ENCODE results near the gene IL6ST.
"Not testable (repeated sequence)": the region's sequence is repeated elsewhere in the genome, so short reads cannot be mapped to it uniquely, and the experiment has no call there.

Gene IL6ST

GRCh38 chr5:56004874-56005273 lies 10.1 kb upstream of the IL6ST start:
- DNase-seq (ENCODE audit: low spot score) = no peak

DNA sequence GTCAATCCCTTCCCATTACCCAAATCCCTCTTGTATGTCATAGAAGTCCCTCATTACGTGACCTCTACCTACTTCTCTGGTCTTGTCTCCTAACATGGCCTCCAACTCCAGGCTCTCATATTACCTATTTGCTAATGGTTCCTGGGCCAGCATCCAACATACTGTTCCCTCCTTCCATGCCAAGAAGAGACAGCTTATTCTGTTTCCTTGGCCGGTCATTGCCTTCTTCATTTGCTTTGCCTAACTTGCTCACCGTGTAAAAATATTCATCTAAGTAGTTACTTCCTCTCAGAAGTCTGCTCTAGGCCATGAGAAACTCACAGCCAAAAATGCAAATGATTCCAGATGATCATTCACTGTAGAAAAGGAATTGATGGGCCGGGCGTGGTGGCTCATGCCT lies 8.9 kb upstream of the IL6ST start:
- no peak for DNase-seq (ENCODE audit: low spot score)

DNA sequence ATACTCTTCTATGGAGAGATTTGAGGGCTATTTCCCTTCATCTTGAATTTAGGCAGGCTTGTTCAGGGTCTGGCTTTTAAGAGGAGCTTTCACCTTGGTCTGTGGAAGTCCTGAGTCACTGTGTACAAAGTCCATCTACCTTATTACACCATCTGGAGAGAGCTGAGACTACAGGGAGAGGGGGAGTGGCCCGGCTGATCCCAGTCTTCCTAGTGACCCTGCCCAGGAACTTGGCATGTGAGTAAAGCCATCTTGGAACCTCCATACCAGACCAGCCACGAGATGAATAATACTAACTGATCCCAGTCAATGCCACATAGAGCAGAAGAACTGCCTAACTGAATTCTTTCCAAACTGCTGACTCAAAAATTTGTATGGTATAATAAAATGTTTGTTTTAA lies 8.4 kb upstream of the IL6ST start:
- DNase-seq (ENCODE audit: low spot score) = peak; percentile 71

DNA sequence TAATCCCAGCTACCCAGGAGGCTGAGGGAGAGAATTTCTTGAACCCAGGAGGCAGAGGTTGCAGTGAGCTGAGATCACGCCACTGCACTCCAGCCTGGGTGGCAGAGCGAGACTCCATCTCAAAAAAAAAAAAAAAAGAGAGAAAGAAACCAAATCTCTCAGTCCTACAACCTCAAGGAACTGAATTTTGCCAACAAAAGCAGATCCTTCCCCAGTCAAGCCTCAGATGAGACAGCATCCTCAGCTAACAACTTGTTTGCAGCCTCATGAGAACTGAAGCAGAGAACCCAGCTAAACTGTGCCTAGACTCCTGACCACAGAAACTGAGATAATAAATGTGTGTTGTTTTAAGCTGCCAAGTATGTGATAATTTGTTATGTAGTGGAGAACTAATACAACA lies 7.5 kb upstream of the IL6ST start:
- no peak for DNase-seq (ENCODE audit: low spot score)

DNA sequence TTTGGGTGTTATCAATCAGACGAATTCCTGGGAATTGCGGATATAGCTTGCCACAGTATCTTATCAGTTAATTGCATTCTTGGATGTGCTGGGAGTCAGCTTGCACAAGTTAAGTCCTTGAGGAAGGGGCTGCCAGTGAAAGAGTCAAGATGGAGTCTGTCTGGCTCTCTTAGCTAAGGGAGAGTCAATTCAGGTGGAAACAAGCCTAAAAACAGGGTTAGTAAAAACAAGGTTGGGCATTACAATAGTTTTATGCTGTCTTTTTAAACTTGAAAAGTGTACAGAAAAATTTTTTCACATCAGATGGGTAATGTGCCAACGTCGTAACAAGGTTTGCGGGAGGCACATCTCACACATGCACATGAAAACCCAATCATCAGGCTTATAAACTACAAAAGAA lies 5.5 kb upstream of the IL6ST start:
- not testable (repeated sequence) for DNase-seq (ENCODE audit: low spot score)

DNA sequence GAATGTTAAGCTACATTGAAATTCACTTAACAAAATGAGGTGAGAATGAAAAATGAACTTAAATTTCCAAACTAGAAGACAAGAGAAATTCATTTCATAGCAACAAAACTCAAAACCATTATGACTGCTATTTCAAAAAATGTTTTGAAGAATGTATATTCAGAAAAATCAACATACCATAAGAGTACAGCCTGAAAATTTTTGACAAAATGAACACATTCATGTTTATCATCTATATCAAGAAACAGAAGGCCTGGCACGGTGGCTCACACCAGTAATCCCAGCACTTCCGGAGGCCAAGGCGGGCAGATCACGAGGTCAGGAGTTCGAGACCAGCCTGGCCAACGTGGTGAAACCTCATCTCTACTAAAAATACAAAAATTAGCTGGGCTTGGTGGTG lies 4.2 kb upstream of the IL6ST start:
- DNase-seq (ENCODE audit: low spot score) = no peak

GRCh38 chr5:55997742-55998351 lies 3.1 kb upstream of the IL6ST start:
- peak; percentile 38 for DNase-seq (ENCODE audit: low spot score)

DNA sequence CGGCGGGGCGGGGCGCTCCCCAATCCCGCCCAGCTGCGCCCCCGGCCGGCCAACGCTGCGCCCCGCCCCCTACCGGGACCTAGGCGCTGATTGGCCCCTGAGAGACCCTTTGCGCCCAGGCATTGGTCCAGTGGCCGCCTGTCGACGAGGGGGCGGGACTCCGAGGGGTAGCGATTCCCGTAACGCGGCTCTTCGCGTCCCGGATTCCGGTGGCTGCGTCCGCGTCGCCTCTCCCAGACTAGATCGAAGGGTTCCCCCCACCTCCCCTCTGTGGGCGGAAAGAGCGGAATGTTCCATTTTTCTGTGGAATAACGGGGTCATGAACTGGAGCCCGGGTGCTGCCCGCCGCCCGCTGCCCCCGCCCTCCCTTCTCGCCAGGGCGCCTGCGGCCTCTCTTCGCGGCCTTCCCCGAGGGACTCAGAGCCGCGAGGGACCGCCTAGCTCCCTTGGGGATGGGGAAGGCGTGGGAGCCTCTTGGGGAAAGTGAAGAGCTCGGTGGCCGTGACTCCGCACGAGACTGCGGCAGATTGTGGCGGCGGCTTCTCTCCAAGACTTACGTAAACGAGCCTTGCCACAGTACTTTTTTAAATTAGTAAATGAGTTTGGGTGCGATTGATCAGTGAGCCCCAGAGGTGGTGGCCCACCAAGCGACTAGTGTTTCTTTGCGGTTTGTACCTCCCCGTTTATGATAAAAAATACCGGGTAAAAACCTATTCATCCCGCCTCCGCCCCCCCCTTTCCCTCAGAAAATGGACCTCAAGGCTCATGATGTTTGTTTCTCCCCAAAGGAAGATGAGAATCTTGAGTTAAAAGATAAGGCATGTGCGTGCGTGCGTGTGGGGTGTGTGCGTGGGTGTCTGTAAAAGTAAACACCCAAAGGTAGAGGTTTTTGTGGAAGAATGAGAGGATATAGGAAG lies 493 bp upstream of the IL6ST start:
- DNase-seq (ENCODE audit: low spot score) = peak; percentile 99

DNA sequence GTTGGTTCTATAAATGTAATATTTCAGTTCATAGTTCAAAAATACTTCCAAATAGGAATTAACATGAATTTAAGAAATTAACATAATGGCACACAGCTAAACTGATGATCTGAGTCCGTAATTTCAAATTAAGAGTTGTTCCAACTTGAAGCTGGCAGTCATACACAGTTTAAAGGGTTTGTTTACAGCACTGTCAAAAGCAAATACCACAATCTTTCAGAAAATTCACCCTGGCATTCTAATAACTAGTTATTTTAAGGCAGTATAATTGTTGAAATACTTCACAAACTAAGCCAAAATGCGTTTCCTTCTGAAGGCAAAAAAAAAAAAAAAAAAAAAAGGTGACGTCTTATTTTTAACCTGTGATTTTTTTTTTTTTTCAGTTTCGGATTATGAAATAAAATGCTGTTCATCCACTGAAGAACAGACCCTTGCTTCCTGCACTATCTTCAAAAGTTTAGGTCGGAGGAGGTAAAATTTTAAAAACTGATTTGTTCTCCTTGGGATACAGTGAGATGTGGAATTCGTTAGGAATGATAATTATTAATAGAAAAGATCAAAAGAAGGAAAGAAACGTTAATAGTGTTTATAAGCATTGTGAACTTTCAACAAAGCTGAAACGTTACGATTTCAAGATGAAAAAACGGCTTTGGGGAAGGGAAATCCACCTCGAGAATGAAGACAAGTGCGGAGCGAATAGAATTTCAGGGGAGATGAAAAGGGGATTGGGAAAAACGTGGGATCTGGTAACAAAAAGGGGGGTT lies 850 bp downstream of the IL6ST start:
- DNase-seq (ENCODE audit: low spot score) = no peak

DNA sequence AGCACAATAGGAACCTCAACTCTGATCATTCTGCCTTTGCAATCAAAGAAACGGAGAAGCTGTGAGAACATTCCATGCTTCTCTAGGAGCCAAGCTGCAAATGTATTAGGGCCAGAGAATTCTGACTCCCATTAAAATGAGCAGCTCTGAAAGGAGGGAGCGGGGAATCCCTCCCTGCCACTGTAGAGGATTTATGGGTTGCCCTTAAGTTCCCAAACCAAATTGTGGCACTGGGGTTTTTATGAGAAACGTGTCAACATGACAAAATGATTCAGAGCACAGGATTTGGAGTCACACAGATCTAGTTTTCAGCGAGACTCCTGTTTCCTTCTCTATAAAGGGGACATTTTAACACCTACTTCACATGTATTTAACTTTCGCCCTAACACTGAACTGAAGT lies 1.8 kb downstream of the IL6ST start:
- DNase-seq (ENCODE audit: low spot score) = no peak

GRCh38 chr5:55991768-55992486 lies 2.8 kb downstream of the IL6ST start:
- DNase-seq (ENCODE audit: low spot score) = no peak

DNA sequence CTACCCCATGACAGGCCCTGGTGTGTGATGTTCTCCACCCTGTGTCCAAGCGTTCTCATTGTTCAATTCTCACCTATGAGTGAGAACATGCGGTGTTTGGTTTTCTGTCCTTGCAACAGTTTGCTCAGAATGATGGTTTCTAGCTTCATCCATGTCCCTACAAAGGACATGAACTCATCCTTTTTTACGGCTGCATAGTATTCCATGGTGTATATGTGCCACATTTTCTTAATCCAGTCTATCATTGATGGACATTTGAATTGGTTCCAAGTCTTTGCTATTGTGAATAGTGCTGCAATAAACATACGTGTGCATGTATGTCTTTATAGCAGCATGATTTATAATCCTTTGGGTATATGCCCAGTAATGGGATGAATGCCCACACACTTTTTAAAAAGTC lies 3.9 kb downstream of the IL6ST start:
- DNase-seq (ENCODE audit: low spot score) = not testable (repeated sequence)

- no peak for DNase-seq (ENCODE audit: low spot score)
Observed at GRCh38 chr5:55989860-55990259, 4.9 kb downstream of the IL6ST start.

- DNase-seq (ENCODE audit: low spot score) = no peak
Observed at GRCh38 chr5:55988979-55989638, 5.7 kb downstream of the IL6ST start.

DNA sequence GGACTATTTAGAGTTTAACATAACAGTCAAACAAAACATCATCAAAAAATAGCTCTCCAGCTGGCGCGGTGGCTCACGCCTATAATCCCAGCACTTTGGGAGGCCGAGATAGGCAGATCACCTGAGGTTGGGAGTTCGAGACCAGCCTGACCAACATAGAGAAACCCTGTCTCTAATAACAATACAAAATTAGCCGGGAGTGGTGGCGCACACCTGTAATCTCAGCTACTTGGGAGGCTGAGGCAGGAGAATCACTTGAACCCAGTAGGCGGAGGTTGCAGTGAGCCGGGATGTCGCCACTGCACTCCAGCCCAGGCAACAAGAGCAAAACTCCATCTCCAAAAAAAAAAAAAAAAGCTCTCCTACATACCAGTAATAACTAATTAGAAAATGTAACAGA lies 6.3 kb downstream of the IL6ST start:
- DNase-seq (ENCODE audit: low spot score) = not testable (repeated sequence)

DNA sequence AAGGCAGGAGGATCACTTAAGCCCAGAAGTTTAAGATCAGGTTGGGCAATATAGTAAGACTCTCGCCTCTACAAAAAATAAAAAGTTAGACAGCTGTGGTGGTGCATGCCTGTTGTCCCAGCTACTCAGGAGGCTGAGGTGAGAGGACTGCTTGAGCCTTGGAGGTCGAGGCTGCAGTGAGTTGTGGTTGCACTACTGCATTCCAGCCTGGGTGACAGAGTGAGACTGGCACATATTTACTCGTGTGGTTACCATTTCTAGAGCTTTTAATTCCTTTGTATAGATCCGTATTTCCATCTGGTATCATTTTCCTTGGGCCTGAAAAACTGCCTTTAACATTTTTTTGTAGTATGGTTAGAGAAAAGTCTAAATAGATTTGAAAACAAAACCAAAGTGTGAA lies 7.8 kb downstream of the IL6ST start:
- no peak for DNase-seq (ENCODE audit: low spot score)

DNA sequence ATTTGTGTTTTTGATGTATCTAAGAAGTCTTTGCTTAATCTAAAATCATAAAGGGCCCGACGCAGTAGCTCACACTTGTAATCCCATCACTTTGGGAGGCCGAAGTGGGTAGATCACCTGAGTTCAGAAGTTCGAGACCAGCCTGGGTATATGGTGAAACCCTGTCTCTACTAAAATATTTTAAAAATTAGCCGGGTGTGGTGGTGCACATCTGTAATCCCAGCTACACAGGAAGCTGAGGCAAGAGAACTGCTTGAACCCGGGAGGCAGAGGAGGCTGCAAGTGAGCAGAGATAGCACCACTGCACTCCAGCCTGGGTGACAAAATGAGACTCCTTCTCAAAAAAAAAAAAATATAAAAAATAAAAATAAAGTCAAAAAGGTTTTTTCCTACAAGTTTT lies 9.6 kb downstream of the IL6ST start:
- no peak for DNase-seq (ENCODE audit: low spot score)

DNA sequence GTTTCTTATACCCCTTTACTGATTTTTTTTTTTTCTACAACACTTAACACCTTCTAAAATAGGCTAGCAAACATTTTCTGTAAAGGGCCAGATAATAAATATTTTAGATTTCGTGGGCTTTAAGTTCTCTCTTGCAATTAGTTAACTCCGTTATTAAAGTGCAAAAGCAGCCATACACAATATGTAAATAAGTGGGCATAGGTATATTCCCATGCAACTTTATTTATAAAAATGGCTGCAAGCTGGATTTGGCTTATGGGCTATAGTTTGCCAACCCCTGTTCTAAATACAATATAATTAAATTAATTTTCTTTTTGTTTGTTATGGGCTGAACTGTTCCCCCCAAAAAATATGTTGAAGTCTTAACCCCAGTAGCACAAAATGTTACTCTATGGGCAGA lies 10.8 kb downstream of the IL6ST start:
- DNase-seq (ENCODE audit: low spot score) = no peak

- no peak for DNase-seq (ENCODE audit: low spot score)
Observed at GRCh38 chr5:55982957-55983381, 11.8 kb downstream of the IL6ST start.

- DNase-seq (ENCODE audit: low spot score) = no peak
Observed at GRCh38 chr5:55973296-55973695, 21.5 kb downstream of the IL6ST start.

- DNase-seq (ENCODE audit: low spot score) = peak; percentile 58
Observed at GRCh38 chr5:55969956-55970355, 24.8 kb downstream of the IL6ST start.

DNA sequence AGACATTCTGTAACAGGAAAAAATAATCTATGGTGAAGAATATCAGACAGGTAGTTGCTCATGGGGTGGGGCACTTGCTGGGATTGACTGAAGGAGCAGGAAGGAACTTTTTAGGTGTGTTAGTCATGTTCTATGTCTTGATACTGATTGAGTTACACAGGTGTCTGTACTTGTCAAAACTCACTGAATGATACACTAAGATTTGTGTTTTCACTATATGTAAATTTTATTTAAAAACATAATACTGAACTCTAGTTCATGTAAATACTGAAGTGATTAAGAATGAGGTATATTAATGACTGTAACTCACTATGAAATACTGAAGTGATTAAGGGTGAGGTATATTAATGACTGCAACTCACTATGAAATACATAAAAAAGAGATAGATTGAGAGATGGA lies 28.5 kb downstream of the IL6ST start:
- DNase-seq (ENCODE audit: low spot score) = no peak
